AG04449 (cell line): ENCODE results near the gene PRRC2A.

Source experiments
- CTCF ChIA-PET: fragments of 350-600 bp; formaldehyde crosslinking; extraction: SDS; loops from one replicate; lab custom pipeline; 2021; ENCODE audit warnings: antibody characterized with exemption; lab: Yijun Ruan, JAX
- POLR2A ChIA-PET: fragments of 400-600, 350-600 bp; formaldehyde crosslinking; extraction: SDS; loops from one replicate; lab custom pipeline; 2020; ENCODE audit warnings: antibody characterized with exemption, inconsistent platforms; lab: Yijun Ruan, JAX
- DNase-seq: peaks from one replicate; pipeline ENCODE4 v3.0.0-alpha.2; 2010; ENCODE audit warnings: low read depth, low spot score
- H3K4me3 ChIP-seq: 2 replicates; pipeline ENCODE4 v1.5.1; 2011; ENCODE audit warnings: low read depth, mild to moderate bottlenecking, control low read depth, low read length
- TF ChIP-seq, protein P1 (sequence below): IDR thresholded peaks from one replicate; pipeline ENCODE4 v1.5.1; 2011; ENCODE audit warnings: mild to moderate bottlenecking, moderate library complexity, low read length, control low read depth, inconsistent platforms; ENCODE audit not compliant: insufficient read depth; ENCODE audit errors: missing control alignments

Gene PRRC2A

DNA sequence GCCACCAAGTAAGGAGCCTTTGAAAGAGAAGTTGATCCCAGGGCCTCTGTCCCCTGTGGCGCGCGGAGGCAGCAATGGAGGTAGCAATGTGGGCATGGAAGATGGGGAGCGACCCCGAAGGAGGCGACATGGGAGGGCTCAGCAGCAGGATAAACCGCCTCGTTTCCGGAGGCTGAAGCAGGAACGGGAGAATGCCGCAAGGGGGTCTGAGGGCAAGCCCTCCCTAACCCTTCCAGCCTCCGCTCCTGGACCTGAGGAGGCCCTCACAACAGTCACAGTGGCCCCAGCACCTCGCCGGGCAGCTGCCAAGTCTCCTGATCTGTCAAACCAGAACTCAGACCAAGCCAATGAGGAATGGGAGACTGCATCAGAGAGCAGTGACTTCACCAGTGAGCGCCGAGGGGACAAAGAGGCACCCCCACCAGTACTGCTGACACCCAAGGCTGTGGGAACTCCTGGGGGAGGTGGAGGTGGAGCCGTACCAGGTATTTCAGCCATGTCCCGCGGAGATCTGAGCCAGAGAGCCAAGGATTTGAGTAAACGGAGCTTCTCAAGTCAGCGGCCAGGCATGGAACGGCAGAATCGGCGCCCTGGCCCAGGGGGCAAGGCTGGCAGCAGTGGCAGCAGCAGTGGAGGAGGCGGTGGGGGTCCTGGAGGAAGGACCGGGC lies 11.9 kb downstream of the PRRC2A start:
- CTCF ChIA-PET: interaction anchor here (0.8 kb wide), 1 partner anchor 33 kb away, joined by 3 read pairs; no protein-coding TSS in a partner anchor
- TF ChIP-seq, protein P1, sequence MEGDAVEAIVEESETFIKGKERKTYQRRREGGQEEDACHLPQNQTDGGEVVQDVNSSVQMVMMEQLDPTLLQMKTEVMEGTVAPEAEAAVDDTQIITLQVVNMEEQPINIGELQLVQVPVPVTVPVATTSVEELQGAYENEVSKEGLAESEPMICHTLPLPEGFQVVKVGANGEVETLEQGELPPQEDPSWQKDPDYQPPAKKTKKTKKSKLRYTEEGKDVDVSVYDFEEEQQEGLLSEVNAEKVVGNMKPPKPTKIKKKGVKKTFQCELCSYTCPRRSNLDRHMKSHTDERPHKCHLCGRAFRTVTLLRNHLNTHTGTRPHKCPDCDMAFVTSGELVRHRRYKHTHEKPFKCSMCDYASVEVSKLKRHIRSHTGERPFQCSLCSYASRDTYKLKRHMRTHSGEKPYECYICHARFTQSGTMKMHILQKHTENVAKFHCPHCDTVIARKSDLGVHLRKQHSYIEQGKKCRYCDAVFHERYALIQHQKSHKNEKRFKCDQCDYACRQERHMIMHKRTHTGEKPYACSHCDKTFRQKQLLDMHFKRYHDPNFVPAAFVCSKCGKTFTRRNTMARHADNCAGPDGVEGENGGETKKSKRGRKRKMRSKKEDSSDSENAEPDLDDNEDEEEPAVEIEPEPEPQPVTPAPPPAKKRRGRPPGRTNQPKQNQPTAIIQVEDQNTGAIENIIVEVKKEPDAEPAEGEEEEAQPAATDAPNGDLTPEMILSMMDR: no peak
- no peak for DNase-seq
- no peak overlapping the region for H3K4me3 ChIP-seq
- POLR2A ChIA-PET: no interaction called here

DNA sequence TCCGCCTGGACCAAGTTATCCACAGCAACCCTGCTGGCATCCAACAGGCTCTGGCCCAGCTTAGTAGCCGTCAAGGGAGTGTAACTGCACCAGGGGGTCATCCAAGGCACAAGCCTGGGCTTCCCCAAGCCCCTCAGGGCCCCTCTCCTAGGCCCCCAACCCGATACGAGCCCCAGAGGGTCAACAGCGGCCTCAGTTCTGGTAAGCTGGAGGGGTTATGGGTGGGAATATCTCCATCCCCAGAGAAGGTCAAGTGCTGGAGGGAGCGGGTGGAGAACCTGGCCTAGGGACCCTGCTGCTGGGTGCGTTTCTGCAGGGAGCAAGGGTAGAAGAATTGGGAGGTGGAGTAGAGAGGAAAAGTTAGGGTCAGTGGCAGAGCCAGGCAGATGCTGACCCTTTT lies 12.9 kb downstream of the PRRC2A start:
- CTCF ChIA-PET: interaction anchor here (0.7 to 2.0 kb wide), 5 partner anchors 10 to 35 kb away, joined by 3 to 5 read pairs (median 3); no protein-coding TSS in a partner anchor

DNA sequence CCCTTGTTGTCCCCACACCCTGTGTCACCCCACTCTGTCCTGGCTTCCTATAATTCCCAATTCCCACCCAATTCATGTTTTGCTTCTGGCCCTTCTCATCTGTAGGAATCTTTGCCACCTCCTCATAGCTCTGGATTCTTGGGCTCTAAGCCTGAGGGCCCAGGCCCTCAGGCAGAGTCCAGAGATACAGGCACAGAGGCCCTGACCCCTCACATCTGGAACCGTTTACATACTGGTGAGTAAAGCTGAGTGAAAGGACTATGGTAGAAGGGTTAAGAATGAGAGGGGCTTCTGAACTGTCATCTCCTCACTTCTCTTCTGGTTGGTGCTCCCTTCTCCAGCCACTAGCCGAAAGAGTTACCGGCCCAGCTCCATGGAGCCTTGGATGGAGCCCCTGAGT lies 13.6 kb downstream of the PRRC2A start:
- TF ChIP-seq, protein P1: no peak
- ChIA-PET CTCF (interaction anchor here (0.7 to 2.0 kb wide), 4 partner anchors 10 to 36 kb away, joined by 3 to 5 read pairs (median 4); no protein-coding TSS in a partner anchor), POLR2A (interaction anchor here (0.6 to 1.2 kb wide), 3 partner anchors 12 to 1741 kb away, joined by 3 to 6 read pairs (median 4); no protein-coding TSS in a partner anchor)
- H3K4me3 ChIP-seq: no peak overlapping the region
- no peak for DNase-seq

More for the DNA sequence above, 12.9 kb downstream of the PRRC2A start:
- POLR2A ChIA-PET: no interaction called here
- no peak overlapping the region for H3K4me3 ChIP-seq
- TF ChIP-seq, protein P1: no peak
- DNase-seq: no peak

GRCh38 chr6:31634969-31635575 lies 14.6 kb downstream of the PRRC2A start:
- CTCF ChIA-PET: interaction anchor here (0.9 to 2.6 kb wide), 4 partner anchors 9 to 37 kb away, joined by 3 to 11 read pairs (median 4); no protein-coding TSS in a partner anchor
- POLR2A ChIA-PET: interaction anchor here (0.7 to 1.4 kb wide), 5 partner anchors 9 to 97 kb away, joined by 3 to 6 read pairs (median 3); partner anchors contain the start of gene BAG6
- no peak overlapping the region for H3K4me3 ChIP-seq
- no peak for DNase-seq
- TF ChIP-seq, protein P1: no peak

- TF ChIP-seq, protein P1: no peak
- no peak overlapping the region for H3K4me3 ChIP-seq
- CTCF ChIA-PET: interaction anchor here (2.6 kb wide), 1 partner anchor 11 kb away, joined by 11 read pairs; no protein-coding TSS in a partner anchor
- no peak for DNase-seq
- POLR2A ChIA-PET: interaction anchor here (0.6 to 3.1 kb wide), 4 partner anchors 15 to 27 kb away, joined by 3 to 16 read pairs (median 6); partner anchors contain the start of genes BAG6 and PRRC2A
Measured at GRCh38 chr6:31636698-31637596, 16.4 kb downstream of the PRRC2A start.
